ENCODE measurements around the gene PRPF38A. TPM values are rescaled to one million over a fixed set of nuclear protein-coding genes. Genes with fewer than 3 reads are reported as not detected.

The PRPF38A gene
- total and polyA plus RNA-seq, 2 of the 4 experiments (the other 2 are of a cell fraction): 19.0 to 23.5 TPM

DNA sequence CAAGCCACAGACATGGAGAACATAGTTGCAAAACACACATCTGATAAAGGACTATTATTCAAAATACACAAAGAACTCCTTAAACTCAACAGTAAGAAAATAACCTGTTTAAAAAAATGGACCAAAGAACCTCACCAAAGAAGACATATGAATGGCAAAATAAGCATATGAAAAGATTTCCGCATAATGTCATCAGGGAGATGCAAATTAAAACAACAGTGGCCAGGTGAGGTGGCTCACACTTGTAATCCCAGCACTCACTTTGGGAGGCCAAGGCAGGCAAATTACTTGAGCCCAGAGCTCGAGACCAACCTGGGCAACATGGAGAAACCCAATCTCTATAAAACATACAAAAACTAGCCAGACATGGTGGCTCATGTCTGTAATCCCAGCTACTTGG is 50.4 kb downstream of the PRPF38A start:
- no peak overlapping the region for H3K23ac ChIP-seq (ENCODE audit: low read depth, low read length)
- in situ Hi-C loops (cut with MboI; ENCODE audit: low sequenced_read_pairs): no loop called here
- POLR2A ChIA-PET (ENCODE audit: unreplicated experiment): no interaction called here

More for the DNA sequence above, 50.4 kb downstream of the PRPF38A start:
- H4K91ac ChIP-seq (ENCODE audit: insufficient read depth, low read depth, low read length): no peak overlapping the region
- H4K8ac ChIP-seq (ENCODE audit: low read depth in 2 of 2, low read length in 2 of 2): no peak overlapping the region
- WGBS, 2 experiments (ENCODE audit: extremely low coverage in 2 of 2, insufficient read length in 1 of 2): no CpG with 5 or more reads among the region's 2 CpGs
- no peak overlapping the region for H3K27ac ChIP-seq (ENCODE audit: insufficient read depth, low read length)
- no peak overlapping the region for H2AFZ ChIP-seq (replicated peaks; ENCODE audit: low read length, poor library complexity)
- no peak overlapping the region for H4K5ac ChIP-seq (ENCODE audit: low read depth, low read length)
- H3K9me3 ChIP-seq (ENCODE audit: control insufficient read depth, insufficient read depth, low read length): no peaks in the 10 kb centered on the region
- ATAC-seq (ENCODE audit: low read depth): no peak
- intact Hi-C loops (cut with micrococcal nuclease): no loop called here
- BruUV-seq (replicated peaks): no TSS peak
- H4K20me1 ChIP-seq (ENCODE audit: insufficient read depth, low read length): no peaks in the 10 kb centered on the region
- no peak overlapping the region for H3K4ac ChIP-seq (ENCODE audit: low read depth, low read length)
- CTCF ChIA-PET: no interaction called here
- peaks cover 0 to 4% of the 10 kb centered on the region in 2 experiments; a peak in 1 of 4 replicates for H3K79me1 ChIP-seq (ENCODE audit: low read depth in 1 of 2, low read length in 2 of 2)
- no peak overlapping the region for H3K4me3 ChIP-seq (ENCODE audit: insufficient read depth, low read depth, low read length)
- peaks cover 9% of the 10 kb centered on the region for H3K36me3 ChIP-seq (ENCODE audit: control insufficient read depth, insufficient read depth, low read length)
- no peak for DNase-seq
- no peak overlapping the region for H2BK20ac ChIP-seq (ENCODE audit: low read depth, low read length)
- H3K9me1 ChIP-seq (ENCODE audit: insufficient read depth, low read length): no peaks in the 10 kb centered on the region
- H3K14ac ChIP-seq (replicated peaks; ENCODE audit: low read depth, low read length): no peak overlapping the region
- H3K18ac ChIP-seq (ENCODE audit: low read depth, low read length): no peak overlapping the region
- no peak overlapping the region for H2BK5ac ChIP-seq (ENCODE audit: low read depth, low read length, poor library complexity, severe bottlenecking)
- no peak overlapping the region for H3K4me2 ChIP-seq (ENCODE audit: low read depth, low read length)
- dilution Hi-C loops (cut with HindIII; ENCODE audit: low sequenced_read_pairs, unreplicated experiment): no loop called here
- H3K56ac ChIP-seq (ENCODE audit: extremely low read depth, insufficient read depth, low read length): no peak overlapping the region
- H2AK5ac ChIP-seq (ENCODE audit: low read depth, low read length): no peak overlapping the region
- H3K9ac ChIP-seq (ENCODE audit: low read depth, low read length): no peak overlapping the region
- H3K27me3 ChIP-seq (ENCODE audit: control insufficient read depth, insufficient read depth, low read length): no peaks in the 10 kb centered on the region
- H3K4me1 ChIP-seq (ENCODE audit: control insufficient read depth, insufficient read depth, low read length): no peaks in the 10 kb centered on the region
- TF ChIP-seq POLR2A (IDR thresholded peaks at IDR 0.05; ENCODE audit: low read depth, low read length) (no peak), CTCF (conservative IDR thresholded peaks at IDR 0.05; ENCODE audit: low read depth, low read length) (no peak), RCOR1 (IDR thresholded peaks at IDR 0.05; ENCODE audit: insufficient replicate concordance, low read length) (no peak), RFX5 (IDR thresholded peaks at IDR 0.05; ENCODE audit: low read depth, low read length) (no peak), FOS (IDR thresholded peaks at IDR 0.05; ENCODE audit: low read depth, low read length) (no peak), SMC3 (IDR thresholded peaks at IDR 0.05; ENCODE audit: low read depth, low read length) (no peak), MAZ (IDR thresholded peaks at IDR 0.05; ENCODE audit: borderline replicate concordance, low read depth, low read length) (no peak), BHLHE40 (IDR thresholded peaks at IDR 0.05; ENCODE audit: low read depth, low read length) (no peak), MXI1 (IDR thresholded peaks at IDR 0.05; ENCODE audit: borderline replicate concordance, low read depth, low read length) (no peak), NFE2L2 (IDR thresholded peaks at IDR 0.05; ENCODE audit: low read depth, low read length) (no peak), RAD21 (IDR thresholded peaks at IDR 0.05; ENCODE audit: low read length) (no peak), CHD1 (IDR thresholded peaks at IDR 0.05; ENCODE audit: low read depth, low read length) (no peak)
- no peak overlapping the region for H2BK15ac ChIP-seq (ENCODE audit: low read depth, low read length)
- H2BK120ac ChIP-seq (ENCODE audit: low read depth, low read length): no peak overlapping the region
- H2AK9ac ChIP-seq (replicated peaks; ENCODE audit: low read depth, low read length, poor library complexity): no peak overlapping the region
